Tibial nerve (tissue), 4 donors: ENCODE data around the gene STIL. TPM values are rescaled to one million over a fixed set of nuclear protein-coding genes. Genes with fewer than 3 reads are reported as not detected.

Experiments
- DNase-seq, 2 donors: peaks; one replicate each; pipeline ENCODE4 v3.0.0-alpha.2; 2019; ENCODE audit warnings: low spot score in 2 of 2
- H3K27ac ChIP-seq, 4 donors: fragments of 200-600 bp; sonication (generic) in 3 of 4; one replicate each; pipeline ENCODE4 v1.5.1; 2017 to 2019; ENCODE audit warnings: mild to moderate bottlenecking in 1 of 4
- H3K27me3 ChIP-seq, 2 donors: fragments of 200-600 bp; sonication (generic) in 1 of 2; one replicate each; pipeline versions ENCODE4 v1.5.1 to v1.6.0; 2017 to 2019
- H3K36me3 ChIP-seq, 3 donors: fragments of 200-600 bp; sonication (generic); one replicate each; pipeline ENCODE4 v1.5.1; 2018 to 2019
- H3K4me1 ChIP-seq, 4 donors: fragments of 200-600 bp; sonication (generic) in 3 of 4; one replicate each; pipeline ENCODE4 v1.5.1; 2017 to 2019
- H3K4me3 ChIP-seq, 4 donors: fragments of 200-600 bp; sonication (generic) in 3 of 4; one replicate each; pipeline ENCODE4 v1.5.1; 2017 to 2019; ENCODE audit warnings: mild to moderate bottlenecking in 1 of 4, moderate library complexity in 1 of 4
- H3K9me3 ChIP-seq, 4 donors: fragments of 200-600 bp; sonication (generic) in 3 of 4; one replicate each; pipeline ENCODE4 v1.5.1; 2017 to 2019
- CTCF ChIP-seq, 5 experiments: fragments of 200-600 bp in 3 of 5; fragments of 450-650 bp in 2 of 5; sonication (generic) in 3 of 5; IDR thresholded peaks; one replicate each; pipeline ENCODE4 v1.5.1; 2016 to 2019; ENCODE audit warnings: antibody characterized with exemption in 5 of 5, mild to moderate bottlenecking in 3 of 5, moderate library complexity in 2 of 5
- EP300 ChIP-seq, 2 donors: sonication (generic); formaldehyde crosslinking; IDR thresholded peaks; one replicate each; pipeline ENCODE4 v1.6.1; 2017; ENCODE audit warnings: antibody characterized with exemption in 2 of 2, mild to moderate bottlenecking in 1 of 2
- POLR2A ChIP-seq, 2 donors: fragments of 450-650 bp; IDR thresholded peaks; one replicate each; pipeline ENCODE4 v1.6.1; 2017; ENCODE audit warnings: antibody characterized with exemption in 2 of 2, mild to moderate bottlenecking in 2 of 2, moderate library complexity in 2 of 2
- WGBS, 2 donors: methylation state at CpG; one replicate each; pipeline ENCODE4 v1.1.5; 2018; 5-methylcytosine and 5-hydroxymethylcytosine counted together
- total RNA-seq, 4 donors: library from RNA; depleted of rRNA; stranded (reverse); fragments of >200 nt; gene quantifications; one replicate each; pipeline ENCODE4 v1.1.0, GENCODE V29; 2016

STIL gene
- 1 to 10 TPM in 2 of 4 donors, under 1 TPM in 2; 0.44 to 2.7 (median 1.2) TPM for total RNA-seq

GRCh38 chr1:47313915-47314664 lies at the start of gene STIL:
Gene STIL, minus strand, starts transcription at chr1:47314147. Its CDS starts 3,828 bp downstream, at chr1:47310319.
- Histone ChIP-seq H3K9me3 (no peaks in the 10 kb centered on the region), H3K4me3 (peak within 1 kb of the TSS; percentile 45 to 78 (median 68)), H3K4me1 (peaks cover 0 to 11% (median 8%) of the 10 kb centered on the region in 4 donors), H3K27me3 (no peaks in the 10 kb centered on the region), H3K36me3 (no peaks in the 10 kb centered on the region), H3K27ac (peak within 1 kb of the TSS in 3 of 4 donors; percentile 56 to 77 (median 76))
- peak; percentile 89 for TF ChIP-seq EP300 (IDR thresholded peaks at IDR 0.05)
- TF ChIP-seq CTCF (IDR thresholded peaks at IDR 0.05) = peak in 2 of 5 experiments; percentile 7 to 44
- peak in 1 of 2 donors; percentile 47 for TF ChIP-seq POLR2A (IDR thresholded peaks at IDR 0.05)
- DNase-seq = peak; percentile 96
- WGBS, 2 donors = 0 to 1% methylated on average over 28 to 40 of the region's 54 CpGs

- WGBS, 2 donors = 87 to 89% methylated on average over 1 of the region's 1 CpG
- Histone ChIP-seq H3K4me3 (no peak overlapping the region), H3K27me3 (no peaks in the 10 kb centered on the region), H3K4me1 (peaks cover 0 to 20% (median 2%) of the 10 kb centered on the region in 4 donors), H3K36me3 (peaks cover 0 to 5% (median 0%) of the 10 kb centered on the region in 3 donors), H3K27ac (no peak overlapping the region), H3K9me3 (no peaks in the 10 kb centered on the region)
- TF ChIP-seq EP300 (IDR thresholded peaks at IDR 0.05) (no peak), CTCF (IDR thresholded peaks at IDR 0.05) (no peak), POLR2A (IDR thresholded peaks at IDR 0.05) (no peak)
- DNase-seq = no peak
These were observed 48.9 kb upstream of the STIL start for GRCh38 chr1:47362828-47363227.

GRCh38 chr1:47361380-47361779 lies 47.4 kb upstream of the STIL start:
- no peaks in the 10 kb centered on the region for H3K9me3 ChIP-seq
- WGBS, 2 donors = 42 to 44% methylated on average over 3 of the region's 3 CpGs
- no peaks in the 10 kb centered on the region for H3K27me3 ChIP-seq
- H3K27ac ChIP-seq = no peak overlapping the region
- peaks cover 0 to 20% (median 2%) of the 10 kb centered on the region in 4 donors for H3K4me1 ChIP-seq
- H3K36me3 ChIP-seq = peaks cover 0 to 5% (median 0%) of the 10 kb centered on the region in 3 donors
- TF ChIP-seq CTCF (IDR thresholded peaks at IDR 0.05) = no peak
- TF ChIP-seq POLR2A (IDR thresholded peaks at IDR 0.05) = no peak
- TF ChIP-seq EP300 (IDR thresholded peaks at IDR 0.05) = no peak
- no peak overlapping the region for H3K4me3 ChIP-seq
- no peak for DNase-seq

- Histone ChIP-seq H3K27ac (no peak overlapping the region), H3K4me3 (no peak overlapping the region), H3K9me3 (no peaks in the 10 kb centered on the region), H3K27me3 (no peaks in the 10 kb centered on the region), H3K4me1 (peaks cover 0 to 4% (median 0%) of the 10 kb centered on the region in 4 donors), H3K36me3 (peaks cover 0 to 11% (median 0%) of the 10 kb centered on the region in 3 donors)
- no peak for DNase-seq
- TF ChIP-seq EP300 (IDR thresholded peaks at IDR 0.05) = no peak
- no peak for TF ChIP-seq POLR2A (IDR thresholded peaks at IDR 0.05)
- WGBS, 2 donors = 88 to 96% methylated on average over 2 of the region's 2 CpGs
These were observed 37.4 kb upstream of the STIL start for GRCh38 chr1:47351305-47351704.

GRCh38 chr1:47348246-47348645 lies 34.3 kb upstream of the STIL start:
- DNase-seq = no peak
- Histone ChIP-seq H3K36me3 (peaks cover 0 to 12% (median 0%) of the 10 kb centered on the region in 3 donors), H3K27ac (no peak overlapping the region), H3K4me1 (peaks cover 0 to 4% (median 0%) of the 10 kb centered on the region in 4 donors), H3K9me3 (no peaks in the 10 kb centered on the region), H3K4me3 (no peak overlapping the region), H3K27me3 (no peaks in the 10 kb centered on the region)
- 92 to 96% methylated on average over 1 of the region's 1 CpG for WGBS, 2 donors
- TF ChIP-seq EP300 (IDR thresholded peaks at IDR 0.05) (no peak), POLR2A (IDR thresholded peaks at IDR 0.05) (no peak), CTCF (IDR thresholded peaks at IDR 0.05) (no peak)
